Gastroesophageal sphincter (tissue), 4 donors: ENCODE results near the gene TEX2. TPM values are rescaled to one million over a fixed set of nuclear protein-coding genes. Genes with fewer than 3 reads are reported as not detected.

Experiments
- ATAC-seq: fragments of 150-250 bp; one replicate; pipeline ENCODE4 v1.9.1; 2016; ENCODE audit warnings: mild to moderate bottlenecking, moderate library complexity
- H3K27ac ChIP-seq, 4 donors: fragments of 200-600 bp; sonication (generic) in 3 of 4; 1 replicate in 3 of 4; 2 replicates in 1 of 4; pipeline ENCODE4 v1.5.1; 2016 to 2019
- H3K27me3 ChIP-seq: fragments of 200-600 bp; sonication (generic); one replicate; pipeline ENCODE4 v1.5.1; 2019
- H3K36me3 ChIP-seq, 2 donors: fragments of 200-600 bp; sonication (generic); one replicate each; pipeline ENCODE4 v1.5.1; 2019; ENCODE audit warnings: control low read depth in 1 of 2
- H3K4me1 ChIP-seq, 3 donors: fragments of 200-600 bp; sonication (generic); 1 replicate in 2 of 3; 2 replicates in 1 of 3; pipeline ENCODE4 v1.5.1; 2016 to 2019; ENCODE audit warnings: control low read depth in 2 of 3
- H3K4me3 ChIP-seq, 2 donors: fragments of 200-600 bp; sonication (generic); one replicate each; pipeline ENCODE4 v1.5.1; 2019; ENCODE audit warnings: mild to moderate bottlenecking in 1 of 2, moderate library complexity in 1 of 2
- H3K9me3 ChIP-seq, 3 donors: fragments of 200-600 bp; sonication (generic); one replicate each; pipeline ENCODE4 v1.5.1; 2017 to 2019; ENCODE audit warnings: control low read depth in 2 of 3
- EP300 ChIP-seq: sonication (generic); formaldehyde crosslinking; IDR thresholded peaks from one replicate; pipeline ENCODE4 v1.6.1; 2017; ENCODE audit warnings: antibody characterized with exemption, mild to moderate bottlenecking
- POLR2A ChIP-seq, 2 donors: fragments of 450-650 bp; IDR thresholded peaks; one replicate each; pipeline ENCODE4 v1.6.1; 2017; ENCODE audit warnings: antibody characterized with exemption in 2 of 2, mild to moderate bottlenecking in 2 of 2, moderate library complexity in 1 of 2
- POLR2AphosphoS5 ChIP-seq: sonication (generic); formaldehyde crosslinking; IDR thresholded peaks from one replicate; pipeline ENCODE4 v1.6.1; 2017; ENCODE audit warnings: antibody characterized with exemption
- WGBS, 2 donors: methylation state at CpG; one replicate each; pipeline ENCODE4 v1.1.5; 2018; ENCODE audit warnings: low coverage in 1 of 2; 5-methylcytosine and 5-hydroxymethylcytosine counted together
- total RNA-seq, 4 donors: library from RNA; depleted of rRNA; stranded (reverse); fragments of >200 nt; gene quantifications; one replicate each; pipeline ENCODE4 v1.1.0, GENCODE V29; 2016
- TF ChIP-seq, protein P1 (sequence below), 4 experiments: fragments of 200-600 bp in 2 of 4; fragments of 450-650 bp in 2 of 4; sonication (generic) in 1 of 4; IDR thresholded peaks; one replicate each; pipeline ENCODE4 v1.5.1; 2017 to 2019; ENCODE audit warnings: antibody characterized with exemption in 4 of 4, mild to moderate bottlenecking in 2 of 4, moderate library complexity in 2 of 4

Gene TEX2
- total RNA-seq, 4 donors from 2014 or later = 37.8 to 60.9 (median 47.0) TPM

DNA sequence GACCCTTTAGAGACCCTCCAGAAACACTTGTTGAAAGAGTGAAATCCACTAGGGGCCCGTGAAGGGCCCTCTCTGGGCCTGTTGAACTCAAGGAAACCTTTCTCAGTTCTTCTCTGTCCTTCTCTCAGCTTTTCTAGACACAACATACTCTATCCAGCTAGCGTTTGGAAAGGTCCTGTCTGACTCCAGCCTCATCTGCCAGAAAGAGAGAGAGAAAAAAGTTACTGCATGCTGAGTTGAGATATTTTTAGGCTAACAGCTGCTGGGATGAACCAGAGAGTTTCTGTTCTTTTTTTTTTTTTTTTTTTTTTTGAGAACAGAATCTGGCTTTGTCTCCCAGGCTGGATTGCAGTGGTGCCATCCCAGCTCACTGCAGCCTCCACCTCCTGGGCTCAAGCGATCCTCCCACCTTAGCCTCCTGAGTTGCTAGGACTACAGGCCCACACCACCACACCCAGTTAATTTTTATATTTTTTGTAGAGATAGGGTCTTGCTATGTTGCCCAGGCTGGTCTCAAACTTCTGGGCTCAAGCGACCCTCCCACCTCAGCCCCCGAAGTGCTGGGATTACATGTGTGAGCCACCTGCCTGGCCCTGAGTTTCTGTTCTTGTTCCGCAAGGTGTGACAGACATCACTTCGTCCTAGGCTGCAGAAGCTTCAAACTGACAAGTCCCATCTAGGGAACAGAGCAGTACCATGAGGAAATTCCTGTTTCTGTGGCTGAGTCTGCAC, 14.9 kb upstream of the TEX2 start:
- H3K27ac ChIP-seq = peak overlapping the region in 3 of 4 donors; percentile 33 to 62 (median 48)
- H3K4me1 ChIP-seq = peaks cover 0 to 30% (median 11%) of the 10 kb centered on the region in 3 donors
- 63 to 68% methylated on average over 2 to 5 of the region's 7 CpGs for WGBS, 2 donors
- H3K9me3 ChIP-seq = no peaks in the 10 kb centered on the region
- H3K36me3 ChIP-seq = no peaks in the 10 kb centered on the region
- no peak overlapping the region for H3K4me3 ChIP-seq
- H3K27me3 ChIP-seq = no peaks in the 10 kb centered on the region
- ATAC-seq = peak; percentile 40
- TF ChIP-seq EP300 = no peak
- TF ChIP-seq, protein P1, sequence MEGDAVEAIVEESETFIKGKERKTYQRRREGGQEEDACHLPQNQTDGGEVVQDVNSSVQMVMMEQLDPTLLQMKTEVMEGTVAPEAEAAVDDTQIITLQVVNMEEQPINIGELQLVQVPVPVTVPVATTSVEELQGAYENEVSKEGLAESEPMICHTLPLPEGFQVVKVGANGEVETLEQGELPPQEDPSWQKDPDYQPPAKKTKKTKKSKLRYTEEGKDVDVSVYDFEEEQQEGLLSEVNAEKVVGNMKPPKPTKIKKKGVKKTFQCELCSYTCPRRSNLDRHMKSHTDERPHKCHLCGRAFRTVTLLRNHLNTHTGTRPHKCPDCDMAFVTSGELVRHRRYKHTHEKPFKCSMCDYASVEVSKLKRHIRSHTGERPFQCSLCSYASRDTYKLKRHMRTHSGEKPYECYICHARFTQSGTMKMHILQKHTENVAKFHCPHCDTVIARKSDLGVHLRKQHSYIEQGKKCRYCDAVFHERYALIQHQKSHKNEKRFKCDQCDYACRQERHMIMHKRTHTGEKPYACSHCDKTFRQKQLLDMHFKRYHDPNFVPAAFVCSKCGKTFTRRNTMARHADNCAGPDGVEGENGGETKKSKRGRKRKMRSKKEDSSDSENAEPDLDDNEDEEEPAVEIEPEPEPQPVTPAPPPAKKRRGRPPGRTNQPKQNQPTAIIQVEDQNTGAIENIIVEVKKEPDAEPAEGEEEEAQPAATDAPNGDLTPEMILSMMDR (IDR thresholded peaks at IDR 0.05) = no peak
- TF ChIP-seq POLR2A (IDR thresholded peaks at IDR 0.05) = no peak
- no peak for TF ChIP-seq POLR2AphosphoS5

DNA sequence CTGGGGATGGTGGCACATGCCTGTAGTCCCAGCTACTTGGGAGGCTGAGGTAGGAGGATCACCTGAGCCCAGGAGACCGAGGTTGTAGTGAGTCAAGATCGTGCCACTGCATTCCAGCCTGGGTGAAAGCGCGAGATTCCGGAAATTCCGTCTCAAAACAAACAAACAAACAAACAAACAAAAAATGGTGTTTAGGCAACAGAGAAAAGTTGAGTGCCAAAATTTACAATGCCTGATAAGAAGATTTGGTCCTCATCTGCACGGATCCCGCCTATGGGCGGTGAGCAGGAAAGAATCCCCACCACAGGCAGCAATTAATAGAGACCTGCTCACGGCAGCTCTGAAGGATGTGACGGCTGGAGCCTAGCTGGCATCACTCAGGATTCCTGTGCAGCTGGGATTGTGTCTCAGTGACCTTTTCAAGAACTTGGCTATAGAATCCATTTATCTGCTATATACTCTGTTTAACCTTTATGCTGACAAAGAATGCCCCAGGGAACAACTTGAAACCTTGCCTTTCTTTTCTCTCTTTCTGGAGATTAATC, 14.0 kb upstream of the TEX2 start:
- WGBS, 2 donors = 36 to 88% methylated on average over 2 to 11 of the region's 11 CpGs
- H3K27ac ChIP-seq = peak overlapping the region in 1 of 4 donors; percentile 62
- no peaks in the 10 kb centered on the region for H3K27me3 ChIP-seq
- ATAC-seq = no peak
- no peaks in the 10 kb centered on the region for H3K36me3 ChIP-seq
- peaks cover 0 to 3% (median 0%) of the 10 kb centered on the region in 3 donors for H3K9me3 ChIP-seq
- TF ChIP-seq EP300 = no peak
- TF ChIP-seq, protein P1 (IDR thresholded peaks at IDR 0.05) = no peak
- TF ChIP-seq POLR2AphosphoS5 = no peak
- no peak for TF ChIP-seq POLR2A (IDR thresholded peaks at IDR 0.05)
- H3K4me3 ChIP-seq = no peak overlapping the region
- H3K4me1 ChIP-seq = peaks cover 0 to 23% (median 7%) of the 10 kb centered on the region in 3 donors

DNA sequence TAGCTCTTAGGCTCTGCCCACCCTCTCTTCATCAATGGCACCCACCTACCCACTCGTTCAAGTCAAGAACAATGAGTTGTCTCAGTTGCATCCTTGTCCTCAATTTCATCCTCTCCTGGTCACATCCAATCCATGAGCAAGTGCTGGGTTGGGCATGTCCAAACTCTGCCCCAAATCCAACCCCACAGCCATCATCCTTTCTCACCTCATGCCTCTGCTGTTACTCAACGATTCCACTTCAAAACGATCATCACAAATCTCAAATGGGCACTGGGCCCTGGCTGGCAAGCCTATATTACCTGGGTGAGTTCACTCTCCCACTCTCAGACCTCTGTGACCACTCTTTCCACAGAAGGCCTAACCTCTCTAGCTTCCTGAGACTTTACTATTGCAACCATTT, 12.0 kb upstream of the TEX2 start:
- no peaks in the 10 kb centered on the region for H3K27me3 ChIP-seq
- peaks cover 0 to 7% (median 0%) of the 10 kb centered on the region in 3 donors for H3K9me3 ChIP-seq
- H3K4me3 ChIP-seq = no peak overlapping the region
- WGBS, 2 donors = 84 to 95% methylated on average over 3 of the region's 3 CpGs
- H3K4me1 ChIP-seq = peaks cover 0 to 20% (median 7%) of the 10 kb centered on the region in 3 donors
- no peak overlapping the region for H3K27ac ChIP-seq
- no peak for ATAC-seq
- TF ChIP-seq, protein P1 (IDR thresholded peaks at IDR 0.05) = no peak
- TF ChIP-seq POLR2AphosphoS5 = no peak
- no peak for TF ChIP-seq POLR2A (IDR thresholded peaks at IDR 0.05)
- no peak for TF ChIP-seq EP300
- H3K36me3 ChIP-seq = no peaks in the 10 kb centered on the region

DNA sequence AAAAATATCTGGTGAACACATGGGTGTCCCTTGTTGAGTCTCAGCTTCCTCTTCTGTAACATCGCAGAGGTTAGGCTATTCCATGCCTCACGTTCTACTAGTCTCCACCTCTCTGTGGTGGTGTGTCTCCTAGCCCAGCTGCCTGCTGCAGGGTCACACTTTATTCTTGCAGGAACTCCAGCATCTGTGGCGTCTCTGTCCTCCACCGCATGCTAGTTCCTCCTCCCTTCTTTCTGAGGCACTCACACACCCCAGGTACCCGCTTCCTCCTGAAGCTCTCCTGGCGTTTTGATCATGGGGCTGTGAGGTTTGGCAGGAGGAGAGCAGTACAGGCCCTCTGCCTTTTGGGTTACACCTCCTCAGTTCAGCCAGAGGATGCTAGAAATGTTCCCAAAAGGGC, 9.9 kb upstream of the TEX2 start:
- Histone ChIP-seq H3K27me3 (no peaks in the 10 kb centered on the region), H3K4me1 (peaks cover 0 to 11% (median 7%) of the 10 kb centered on the region in 3 donors), H3K27ac (no peak overlapping the region), H3K9me3 (peaks cover 0 to 7% (median 0%) of the 10 kb centered on the region in 3 donors), H3K36me3 (no peaks in the 10 kb centered on the region), H3K4me3 (no peak overlapping the region)
- 85% methylated on average over 6 of the region's 6 CpGs; no CpG with 5 or more reads in 1 of the 2 donors for WGBS, 2 donors
- TF ChIP-seq POLR2A (IDR thresholded peaks at IDR 0.05) = no peak
- TF ChIP-seq EP300 = no peak
- no peak for TF ChIP-seq POLR2AphosphoS5
- TF ChIP-seq, protein P1 (IDR thresholded peaks at IDR 0.05) = no peak
- ATAC-seq = no peak
